HG03378 (cell line): ENCODE data around the gene TMEM45A.
"Not testable (repeated sequence)": the region's sequence is repeated elsewhere in the genome, so short reads cannot be mapped to it uniquely, and the experiment has no call there.

Experiments used
- ATAC-seq: cut with Tn5 transposase; IDR thresholded peaks from one replicate; pipeline ENCODE4 v1.9.1; 2021; ENCODE audit warnings: mild to moderate bottlenecking, moderate library complexity; ENCODE audit not compliant: unreplicated experiment

TMEM45A gene

GRCh38 chr3:100531093-100531492 lies 38.7 kb downstream of the TMEM45A start:
- ATAC-seq, result no peak

GRCh38 chr3:100532411-100532810 lies 40.0 kb downstream of the TMEM45A start:
- no peak for ATAC-seq

DNA sequence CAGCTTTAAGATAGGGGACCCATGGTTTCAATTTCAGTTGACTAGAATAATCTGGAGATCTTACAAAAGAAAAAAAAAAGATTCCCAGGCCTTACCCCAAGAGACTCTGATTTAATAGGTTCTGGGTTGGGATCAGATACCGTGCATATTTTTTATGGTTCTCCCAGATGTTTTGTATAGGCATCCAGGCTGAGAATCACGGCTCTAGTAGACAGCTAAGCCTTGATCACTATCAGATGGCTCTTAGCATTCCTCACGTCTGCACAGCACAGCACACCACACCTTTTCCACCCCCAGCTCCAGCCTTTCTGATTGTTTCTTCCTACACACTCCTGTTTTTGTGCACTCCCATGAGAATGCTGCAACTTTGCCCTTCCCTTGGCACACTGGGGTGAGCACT lies 40.8 kb downstream of the TMEM45A start:
- ATAC-seq, result no peak

DNA sequence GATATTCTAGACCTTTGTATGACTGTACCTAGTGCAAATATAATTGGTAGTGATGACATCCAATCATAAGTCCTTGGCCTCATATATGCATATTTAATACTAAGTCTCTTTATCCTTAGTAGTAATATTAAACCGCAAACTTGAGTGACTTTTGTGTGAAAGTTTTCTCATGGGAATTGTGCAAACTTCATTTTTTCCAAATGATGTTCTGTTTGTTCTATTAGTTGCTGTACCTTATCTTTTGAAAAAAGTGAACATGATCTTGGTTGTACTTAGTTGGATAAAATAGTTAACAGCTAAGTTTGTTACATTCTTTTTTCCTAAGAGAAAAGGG lies 43.2 kb downstream of the TMEM45A start:
- ATAC-seq, result no peak

DNA sequence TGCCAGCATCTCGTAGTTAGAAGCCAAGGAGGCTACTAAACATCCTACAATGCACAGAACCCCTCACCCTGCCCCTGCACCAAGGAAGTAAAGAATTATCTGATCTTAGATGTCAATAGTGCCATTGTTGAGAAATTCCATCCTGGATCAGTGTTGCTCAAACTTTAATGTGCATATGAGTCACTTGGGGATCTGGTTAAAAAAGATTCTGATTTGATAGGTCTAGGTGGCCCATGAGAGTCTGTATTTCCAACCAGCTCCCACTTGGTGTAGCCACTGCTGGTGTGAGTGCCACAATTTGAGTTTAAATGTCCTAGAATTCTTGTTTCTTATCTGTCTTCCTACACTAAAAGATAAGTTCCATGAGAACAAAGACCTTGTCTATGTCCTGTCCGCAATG lies 43.7 kb downstream of the TMEM45A start:
- no peak for ATAC-seq

DNA sequence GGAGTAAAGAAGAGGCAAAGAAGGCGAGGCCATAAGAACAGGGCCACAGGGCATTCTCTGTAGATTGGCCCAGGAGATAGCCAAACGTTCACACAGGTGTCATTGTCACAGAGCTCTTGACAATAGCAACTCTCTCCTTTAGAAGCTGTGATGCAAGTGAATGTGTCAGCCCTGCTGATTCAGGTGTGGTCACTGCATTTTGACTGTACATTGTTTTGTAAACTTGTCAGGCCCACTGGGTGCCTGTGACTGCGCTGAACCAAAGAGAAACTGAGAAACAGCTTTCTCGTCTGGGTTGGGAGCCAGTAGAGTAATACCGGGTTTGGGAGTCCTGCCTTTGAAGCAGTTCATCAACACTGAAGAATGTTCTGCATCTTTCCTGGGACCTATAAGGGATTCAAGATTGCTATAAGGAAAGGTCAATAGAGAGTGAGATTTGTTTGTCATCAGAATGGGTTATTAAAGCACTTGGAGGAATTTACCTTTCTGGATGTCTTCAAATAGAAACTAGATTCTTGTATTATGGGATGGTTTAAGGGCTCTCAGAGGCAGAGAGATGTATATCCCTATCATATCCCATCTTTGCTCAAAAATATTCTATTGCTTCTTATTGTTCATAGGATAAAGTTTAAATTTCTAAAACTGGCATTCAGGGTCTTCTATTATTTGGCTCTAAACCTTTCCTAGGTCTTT lies 45.4 kb downstream of the TMEM45A start:
- no peak for ATAC-seq

DNA sequence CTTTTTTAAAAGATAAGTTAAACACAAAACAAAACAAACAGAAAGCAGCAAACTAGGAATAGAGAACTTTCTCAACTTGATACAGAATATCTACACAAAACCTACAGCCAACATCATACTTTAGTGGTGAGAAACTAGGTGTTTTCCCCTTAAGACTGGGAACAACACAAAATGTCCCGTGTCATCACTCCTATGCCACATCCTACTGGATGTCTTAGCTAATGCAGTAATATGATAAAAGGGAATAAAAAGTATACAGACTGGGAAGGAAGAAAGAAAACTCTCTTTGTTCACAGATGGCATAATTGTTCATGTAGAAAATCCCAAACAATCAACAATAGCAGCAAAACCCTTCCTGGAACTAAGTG lies 45.9 kb downstream of the TMEM45A start:
- ATAC-seq, result no peak

GRCh38 chr3:100540791-100541334 lies 48.4 kb downstream of the TMEM45A start:
- no peak for ATAC-seq

DNA sequence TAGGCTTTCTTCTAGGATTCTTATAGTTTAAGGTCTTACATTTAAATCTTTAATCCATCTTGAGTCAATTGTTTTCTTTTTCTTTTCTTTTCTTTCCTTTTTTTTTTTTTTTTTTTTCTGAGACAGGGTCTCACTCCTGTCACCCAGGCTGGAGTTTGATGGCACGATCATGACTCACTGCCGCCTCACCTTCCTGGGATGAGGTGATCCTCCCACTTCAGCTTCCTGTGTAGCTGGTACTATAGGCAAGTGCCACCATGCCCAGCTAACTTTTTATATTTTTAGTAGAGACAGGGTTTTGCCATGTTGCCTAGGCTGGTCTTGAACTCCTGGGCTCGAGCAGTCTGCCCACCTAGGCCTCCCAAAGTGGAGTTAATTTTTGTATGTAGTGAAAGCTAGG lies 49.0 kb downstream of the TMEM45A start:
- ATAC-seq, result not testable (repeated sequence)

GRCh38 chr3:100545371-100545770 lies 53.0 kb downstream of the TMEM45A start:
- ATAC-seq, result no peak

GRCh38 chr3:100546020-100546744 lies 53.8 kb downstream of the TMEM45A start:
- no peak for ATAC-seq

DNA sequence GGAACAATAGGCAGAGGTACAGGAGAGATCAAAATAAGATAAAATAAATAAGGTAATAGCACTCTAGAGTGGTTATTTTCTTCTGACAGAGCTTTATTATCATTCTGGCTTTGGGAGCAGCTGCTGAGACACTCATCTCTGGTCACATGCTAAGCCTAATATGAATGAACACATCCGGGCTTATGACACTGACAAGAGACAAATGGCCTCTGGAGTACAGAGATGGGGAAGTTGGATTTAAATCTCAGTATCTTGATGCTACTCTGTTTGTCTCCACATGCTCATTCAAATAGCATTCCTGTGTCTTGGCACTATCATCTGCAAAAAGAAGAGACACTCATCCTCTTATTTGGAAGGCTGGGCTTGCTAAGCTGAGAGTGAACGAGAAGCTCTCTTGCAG lies 55.6 kb downstream of the TMEM45A start:
- no peak for ATAC-seq

DNA sequence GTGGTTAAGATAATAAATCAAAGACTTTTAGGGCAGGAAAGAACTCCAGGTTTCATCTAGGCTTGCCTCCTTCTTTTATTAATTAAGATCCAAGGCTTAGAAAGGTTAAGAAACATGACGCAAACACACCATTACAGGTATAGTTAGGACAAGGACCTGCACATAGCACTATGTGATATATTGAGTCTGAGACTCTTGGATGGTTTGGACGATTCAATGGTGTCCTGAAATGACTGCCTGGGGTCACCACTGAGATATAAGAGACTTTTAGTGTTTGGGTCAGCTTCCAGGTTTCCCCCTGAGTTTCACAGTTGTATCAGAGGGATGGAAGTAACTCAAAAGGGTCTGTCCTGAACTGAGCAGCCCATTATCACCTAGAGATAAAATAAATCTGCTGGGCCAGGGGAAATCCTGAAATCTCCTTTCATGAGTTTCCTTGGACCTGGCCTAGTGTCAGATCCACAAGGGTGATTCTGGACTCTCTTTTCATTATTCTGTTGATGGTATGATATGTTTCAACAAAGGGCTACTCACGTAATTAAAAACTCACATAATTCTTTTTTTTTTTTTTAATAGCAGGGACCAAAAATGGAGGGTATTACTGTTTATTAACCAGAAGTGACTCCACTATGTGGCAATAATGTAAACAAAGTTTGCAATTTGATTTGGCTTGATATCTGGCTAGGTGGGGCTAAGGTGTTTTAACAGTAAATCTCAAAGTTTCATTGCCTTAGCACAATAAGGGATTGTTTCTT lies 61.4 kb downstream of the TMEM45A start:
- no peak for ATAC-seq

DNA sequence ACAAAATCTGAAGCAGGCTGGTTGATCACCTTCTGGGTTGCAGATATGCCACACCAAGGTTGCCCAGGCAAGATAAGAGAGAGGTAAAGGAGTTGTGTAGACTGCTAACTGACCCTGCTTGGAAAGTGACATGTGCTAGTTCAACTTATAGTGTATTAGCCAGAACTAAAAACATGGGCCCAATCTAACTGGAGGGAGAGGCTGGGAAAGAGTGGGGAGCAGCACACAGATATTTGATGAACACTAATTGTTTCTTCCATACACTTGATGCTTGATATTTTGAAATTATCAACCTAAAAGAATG lies 61.9 kb downstream of the TMEM45A start:
- ATAC-seq, result no peak

GRCh38 chr3:100556673-100557310 lies 64.4 kb downstream of the TMEM45A start:
- ATAC-seq, result no peak

DNA sequence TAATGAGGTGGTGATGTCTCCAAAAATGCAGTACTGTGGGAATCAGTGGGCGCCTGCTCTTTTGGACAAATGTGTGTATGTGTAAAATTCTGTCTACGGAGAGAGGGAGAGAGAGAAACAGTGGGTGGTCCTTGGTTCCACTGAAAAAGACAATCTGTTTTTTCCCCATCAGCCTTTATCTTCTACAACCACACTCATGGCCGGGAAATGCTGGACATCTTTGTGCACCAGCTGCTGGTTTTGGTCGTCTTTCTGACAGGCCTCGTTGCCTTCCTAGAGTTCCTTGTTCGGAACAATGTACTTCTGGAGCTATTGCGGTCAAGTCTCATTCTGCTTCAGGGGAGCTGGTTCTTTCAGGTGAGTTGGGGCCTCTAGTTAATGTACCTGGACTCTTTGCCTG lies 65.8 kb downstream of the TMEM45A start:
- no peak for ATAC-seq

DNA sequence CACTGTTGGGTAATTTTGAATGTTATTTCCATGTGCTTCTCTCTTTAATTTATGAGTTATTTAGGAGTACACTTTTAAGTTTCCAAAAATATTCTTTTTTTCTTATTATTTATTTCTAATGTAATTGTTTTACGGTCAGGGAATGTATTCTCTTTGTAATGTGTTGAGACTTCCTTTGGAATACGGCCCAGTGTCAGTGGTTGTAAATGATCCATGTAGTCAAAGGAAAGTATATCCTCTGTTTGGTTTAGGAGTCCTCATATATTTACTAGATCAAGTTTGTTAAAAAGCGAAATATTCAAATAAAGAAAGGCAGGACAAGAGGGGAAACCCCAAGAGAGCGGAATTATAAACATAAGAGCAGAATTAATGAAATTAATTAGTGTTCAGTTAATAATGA lies 68.0 kb downstream of the TMEM45A start:
- no peak for ATAC-seq

- ATAC-seq, result no peak
These were observed 69.2 kb downstream of the TMEM45A start for GRCh38 chr3:100561459-100562158.

DNA sequence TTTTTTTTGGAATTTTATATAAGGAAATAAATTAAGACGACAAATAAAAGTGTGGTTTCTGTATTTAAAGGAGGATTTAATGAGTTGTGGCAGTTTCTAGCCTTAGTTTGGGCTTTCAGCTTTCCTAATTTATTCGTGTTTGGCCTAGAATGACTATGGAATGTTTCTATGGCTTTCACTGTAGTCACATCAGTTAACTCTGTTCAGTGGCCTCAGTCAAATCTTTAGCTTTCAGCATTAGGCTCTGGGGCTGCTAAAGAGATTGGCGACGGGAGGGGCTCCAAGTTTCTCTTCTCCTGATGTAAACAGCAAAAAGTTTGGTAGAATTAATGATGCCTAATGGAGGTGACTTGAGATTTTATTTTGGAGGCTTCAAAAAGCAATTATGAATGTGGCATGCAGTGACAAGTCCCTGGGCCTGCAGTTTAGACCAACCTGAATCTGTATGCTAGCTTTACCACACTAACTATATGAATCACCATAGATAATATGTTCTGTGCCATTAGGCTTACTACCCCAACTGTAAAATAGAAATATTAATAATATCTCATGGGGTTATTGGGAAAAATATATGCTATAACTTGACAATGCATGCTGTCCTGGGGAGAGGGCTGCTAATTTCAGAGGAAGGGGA lies 69.9 kb downstream of the TMEM45A start:
- no peak for ATAC-seq

DNA sequence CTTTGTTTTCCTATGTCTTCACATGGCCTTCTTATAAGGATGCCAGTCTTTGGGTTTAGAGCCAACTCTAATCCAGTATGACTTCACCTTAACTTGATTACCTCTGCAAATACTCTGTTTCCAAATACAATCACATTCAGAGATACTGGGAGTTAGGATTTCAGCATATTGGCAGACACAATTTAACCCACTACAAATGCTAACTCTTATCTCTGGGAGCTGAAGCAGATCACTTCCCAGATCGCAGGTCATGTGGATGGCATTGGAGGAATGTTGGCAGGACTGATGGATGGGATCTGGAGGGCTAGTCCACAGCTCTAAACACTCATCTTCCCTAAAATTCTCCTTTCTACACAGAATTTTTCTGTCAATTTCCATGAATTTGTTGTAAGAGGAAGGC lies 70.8 kb downstream of the TMEM45A start:
- no peak for ATAC-seq
